Left ventricle myocardium inferior (tissue), 1 donor: Measurements from ENCODE around the gene WASL. TPM values are rescaled to one million over a fixed set of nuclear protein-coding genes. Genes with fewer than 3 reads are reported as not detected.
A peak's percentile ranks its signal among the peaks of the same experiment; 100 is the strongest.

Experiments used
- DNase-seq: peaks from one replicate; pipeline ENCODE4 v3.0.0-alpha.2; 2020
- H3K27ac ChIP-seq: fragments of 200-600 bp; replicated peaks from 2 replicates; pipeline ENCODE4 v1.8.0; 2021
- H3K27me3 ChIP-seq: fragments of 200-600 bp; 2 replicates; pipeline ENCODE4 v1.8.0; 2021; ENCODE audit warnings: low read depth
- H3K36me3 ChIP-seq: fragments of 200-600 bp; 2 replicates; pipeline ENCODE4 v1.8.0; 2021
- H3K4me1 ChIP-seq: fragments of 200-600 bp; 2 replicates; pipeline ENCODE4 v1.8.0; 2021
- H3K4me3 ChIP-seq: fragments of 200-600 bp; 2 replicates; pipeline ENCODE4 v1.8.0; 2021; ENCODE audit warnings: mild to moderate bottlenecking, moderate library complexity
- H3K9me3 ChIP-seq: fragments of 200-600 bp; replicated peaks from 2 replicates; pipeline ENCODE4 v1.8.0; 2021
- CTCF ChIP-seq: fragments of 200-600 bp; IDR thresholded peaks from 2 replicates; pipeline ENCODE4 v1.8.0; 2021; ENCODE audit warnings: antibody characterized with exemption, mild to moderate bottlenecking, borderline replicate concordance
- intact Hi-C: fragments of 100-400 bp; cut with micrococcal nuclease; formaldehyde crosslinking; loops from one replicate; pipeline ENCODE4 v1.11.0; 2022
- total RNA-seq: library from RNA; stranded (reverse); fragmentation: NEBNext Ultra II Directional; extraction: Animal tissue kit (Norgen Biotek cat#: 25700); gene quantifications from one replicate; pipeline ENCODE4 v1.2.1, GENCODE V29; 2021
- donor health status: DM: no; HTN: yes; CAD: no; lungs with severe emphysema.

WASL gene
- total RNA-seq, 1 donor from 2014 or later: 27.5 TPM

GRCh38 chr7:123632808-123633207, 116.0 kb downstream of the WASL start:
- H3K4me1 ChIP-seq: peaks cover 44% of the 10 kb centered on the region
- intact Hi-C loops: no loop called here
- no peak for TF ChIP-seq CTCF
- H3K9me3 ChIP-seq: no peaks in the 10 kb centered on the region
- H3K4me3 ChIP-seq: no peak overlapping the region
- peak overlapping the region; percentile 56 for H3K27ac ChIP-seq
- H3K36me3 ChIP-seq: no peaks in the 10 kb centered on the region
- H3K27me3 ChIP-seq: no peaks in the 10 kb centered on the region
- DNase-seq: no peak

Other genes with a start within 250 kb of the WASL start
- 0.38 TPM for gene IQUB, start 214.4 kb downstream of the WASL start, total RNA-seq
- 378 TPM for gene NDUFA5, start 191.2 kb downstream of the WASL start, total RNA-seq
- gene ASB15, start 147.2 kb downstream of the WASL start, total RNA-seq: 76.8 TPM
- 888 TPM for gene LMOD2, start 93.1 kb downstream of the WASL start, total RNA-seq
- not detected for gene HYAL4, start 96.2 kb upstream of the WASL start, total RNA-seq
- not detected for gene SPAM1, start 176.2 kb upstream of the WASL start, total RNA-seq